HEK293T (cell line): Measurements from ENCODE around the gene RFX4.
A peak's percentile ranks its signal among the peaks of the same experiment; 100 is the strongest.

Source experiments
- CTCF ChIA-PET: fragments of 350-600 bp; formaldehyde crosslinking; extraction: SDS; loops from one replicate; lab custom pipeline; 2021; ENCODE audit warnings: antibody characterized with exemption, inconsistent platforms; lab: Yijun Ruan, JAX
- POLR2A ChIA-PET: fragments of 350-600 bp; formaldehyde crosslinking; extraction: SDS; loops from one replicate; lab custom pipeline; 2020; ENCODE audit warnings: antibody characterized with exemption, inconsistent platforms; lab: Yijun Ruan, JAX
- DNase-seq: peaks from one replicate; pipeline ENCODE4 v3.0.0; 2012; ENCODE audit warnings: mixed read lengths; ENCODE audit errors: extremely low spot score
- ARNT ChIP-seq: fragments of 450-650 bp; IDR thresholded peaks from 2 replicates; pipeline ENCODE4 v1.6.1; 2017; ENCODE audit warnings: mild to moderate bottlenecking
- BHLHE40 ChIP-seq: fragments of 450-650 bp; IDR thresholded peaks from 2 replicates; pipeline ENCODE4 v1.6.1; 2016; ENCODE audit warnings: mild to moderate bottlenecking, moderate library complexity, borderline replicate concordance
- CTBP1 ChIP-seq: fragments of 450-650 bp; IDR thresholded peaks from 2 replicates; pipeline ENCODE4 v1.6.1; 2016; ENCODE audit warnings: borderline replicate concordance
- ELF4 ChIP-seq: fragments of 450-650 bp; IDR thresholded peaks from 2 replicates; pipeline ENCODE4 v1.6.1; 2017; ENCODE audit warnings: antibody characterized with exemption
- FOXA1 ChIP-seq: fragments of 450-650 bp; IDR thresholded peaks from 2 replicates; pipeline ENCODE4 v1.6.1; 2016; ENCODE audit warnings: mild to moderate bottlenecking
- FOXK2 ChIP-seq: fragments of 450-650 bp; IDR thresholded peaks from 2 replicates; pipeline ENCODE4 v1.6.1; 2016; ENCODE audit warnings: mild to moderate bottlenecking
- FOXM1 ChIP-seq: fragments of 450-650 bp; IDR thresholded peaks from 2 replicates; pipeline ENCODE4 v1.6.1; 2017; ENCODE audit warnings: mild to moderate bottlenecking, borderline replicate concordance
- HDGF ChIP-seq: fragments of 450-650 bp; IDR thresholded peaks from 2 replicates; pipeline ENCODE4 v1.6.1; 2017; ENCODE audit warnings: antibody characterized with exemption, borderline replicate concordance
- L3MBTL2 ChIP-seq: fragments of 450-650 bp; conservative IDR thresholded peaks from 2 replicates; pipeline ENCODE4 v1.6.1; 2016; ENCODE audit warnings: mild to moderate bottlenecking
- LEF1 ChIP-seq: fragments of 450-650 bp; IDR thresholded peaks from 2 replicates; pipeline ENCODE4 v1.6.1; 2017; ENCODE audit warnings: mild to moderate bottlenecking, borderline replicate concordance
- NFRKB ChIP-seq: fragments of 450-650 bp; IDR thresholded peaks from 2 replicates; pipeline ENCODE4 v1.6.1; 2016; ENCODE audit warnings: mild to moderate bottlenecking, moderate library complexity
- SP1 ChIP-seq: fragments of 450-650 bp; IDR thresholded peaks from 2 replicates; pipeline ENCODE4 v1.6.1; 2017
- SUZ12 ChIP-seq: fragments of 450-650 bp; IDR thresholded peaks from 2 replicates; pipeline ENCODE4 v1.6.1; 2016; ENCODE audit warnings: mild to moderate bottlenecking
- TARDBP ChIP-seq: fragments of 450-650 bp; IDR thresholded peaks from 2 replicates; pipeline ENCODE4 v1.6.1; 2016
- ZNF384 ChIP-seq: fragments of 450-650 bp; IDR thresholded peaks from 2 replicates; pipeline ENCODE4 v1.6.1; 2016
- TF ChIP-seq, protein P1 (sequence below): fragments of 450-650 bp; IDR thresholded peaks from 2 replicates; pipeline ENCODE4 v1.6.1; 2016

RFX4 gene

DNA sequence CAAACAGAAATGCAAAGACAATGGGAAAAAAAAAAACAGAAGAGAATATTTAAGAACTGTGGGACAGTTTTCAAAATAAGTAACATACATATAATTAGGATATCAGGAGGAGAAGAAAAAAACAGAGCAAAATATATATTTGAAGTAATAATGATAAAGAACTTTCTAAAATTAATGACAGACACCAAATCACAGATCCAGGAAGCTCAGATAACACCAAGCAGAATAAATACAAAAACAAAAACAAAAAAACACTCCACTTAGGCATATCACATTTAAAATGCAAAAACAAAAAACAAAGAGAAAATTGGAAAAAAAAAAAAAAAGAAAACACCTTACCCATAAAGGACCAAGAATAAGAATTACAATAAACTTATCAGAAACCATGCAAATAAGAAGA is 9.6 kb upstream of the RFX4 start:
- DNase-seq: no peak
- POLR2A ChIA-PET: no interaction called here
- no peak for TF ChIP-seq L3MBTL2
- no peak for TF ChIP-seq NFRKB
- no peak for TF ChIP-seq LEF1
- TF ChIP-seq SP1: no peak
- TF ChIP-seq BHLHE40: no peak
- TF ChIP-seq FOXM1: no peak
- TF ChIP-seq ELF4: no peak
- no peak for TF ChIP-seq FOXK2
- TF ChIP-seq SUZ12: no peak
- no peak for TF ChIP-seq FOXA1
- no peak for TF ChIP-seq CTBP1
- TF ChIP-seq, protein P1, sequence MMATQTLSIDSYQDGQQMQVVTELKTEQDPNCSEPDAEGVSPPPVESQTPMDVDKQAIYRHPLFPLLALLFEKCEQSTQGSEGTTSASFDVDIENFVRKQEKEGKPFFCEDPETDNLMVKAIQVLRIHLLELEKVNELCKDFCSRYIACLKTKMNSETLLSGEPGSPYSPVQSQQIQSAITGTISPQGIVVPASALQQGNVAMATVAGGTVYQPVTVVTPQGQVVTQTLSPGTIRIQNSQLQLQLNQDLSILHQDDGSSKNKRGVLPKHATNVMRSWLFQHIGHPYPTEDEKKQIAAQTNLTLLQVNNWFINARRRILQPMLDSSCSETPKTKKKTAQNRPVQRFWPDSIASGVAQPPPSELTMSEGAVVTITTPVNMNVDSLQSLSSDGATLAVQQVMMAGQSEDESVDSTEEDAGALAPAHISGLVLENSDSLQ: no peak
- no peak for TF ChIP-seq TARDBP

DNA sequence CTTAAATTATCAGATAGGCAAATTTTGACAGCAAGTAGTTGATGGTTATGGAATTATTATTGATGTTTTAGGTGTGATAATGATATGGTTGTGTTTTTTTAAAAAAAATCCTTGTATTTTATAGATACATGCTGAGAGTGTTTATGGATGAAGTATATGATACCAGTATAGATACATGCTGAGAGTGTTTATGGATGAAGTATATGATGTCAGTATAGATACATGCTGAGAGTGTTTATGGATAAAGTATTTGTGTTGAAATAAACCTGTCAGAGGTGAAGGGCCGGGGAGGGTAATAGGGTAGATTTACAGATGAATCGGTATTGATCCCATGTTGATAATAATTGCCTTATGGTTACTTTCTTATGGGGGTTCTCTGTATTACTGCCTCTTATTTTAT is 6.0 kb upstream of the RFX4 start:
- CTCF ChIA-PET: no interaction called here
- no peak for DNase-seq
- POLR2A ChIA-PET: no interaction called here
- TF ChIP-seq FOXA1: no peak
- TF ChIP-seq, protein P1: peak; percentile 84
- peak; percentile 88; the same call in 1 of the 2 replicates for TF ChIP-seq CTBP1
- TF ChIP-seq ZNF384: peak; percentile 79; the same call in 1 of the 2 replicates
- no peak for TF ChIP-seq BHLHE40

More for the DNA sequence above, 9.6 kb upstream of the RFX4 start:
- CTCF ChIA-PET: no interaction called here

DNA sequence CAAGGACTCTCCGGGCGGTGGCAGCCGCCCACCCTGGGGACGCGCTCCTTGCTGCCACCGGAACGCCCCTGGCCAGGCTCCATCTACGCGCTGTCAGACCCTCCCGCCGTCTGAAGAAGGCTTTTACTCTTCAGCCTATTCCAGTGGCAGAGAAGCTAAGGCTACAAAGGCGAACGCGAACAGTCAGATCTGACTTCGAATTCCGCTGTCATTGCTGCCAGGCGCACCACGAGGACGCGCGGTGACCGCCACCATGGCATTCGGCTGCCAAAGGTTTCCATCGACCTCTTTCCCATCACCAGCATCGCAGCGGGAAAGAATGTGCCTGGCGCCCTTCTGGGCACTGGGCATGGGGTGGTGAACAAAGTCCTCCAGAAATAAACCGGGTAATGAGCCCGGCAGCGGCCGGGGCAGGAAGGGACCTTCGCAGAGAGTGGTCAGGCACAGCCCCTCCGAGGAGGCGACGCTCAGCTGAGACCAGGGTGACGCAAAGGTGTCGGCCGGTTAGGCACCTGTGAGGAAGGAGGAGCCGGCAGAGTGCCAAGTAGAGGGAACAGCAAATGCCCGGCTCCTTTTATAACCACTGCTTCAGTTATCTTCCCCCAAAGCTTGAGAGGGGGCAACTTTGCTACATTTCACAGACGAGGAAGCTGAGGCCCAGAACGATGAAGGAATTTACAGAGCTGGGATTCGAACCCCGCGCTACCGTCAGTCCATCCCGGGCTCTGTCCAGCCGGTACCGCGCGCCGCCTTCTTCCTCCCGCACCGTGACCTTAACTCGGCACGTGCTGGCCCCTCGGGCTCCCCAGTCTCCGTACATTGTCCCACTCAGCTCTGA is 1.9 kb upstream of the RFX4 start:
- ChIA-PET POLR2A (no interaction called here), CTCF (no interaction called here)
- no peak for DNase-seq
- no peak for TF ChIP-seq FOXM1
- no peak for TF ChIP-seq SP1
- TF ChIP-seq ARNT: no peak
- no peak for TF ChIP-seq L3MBTL2
- TF ChIP-seq NFRKB: no peak
- no peak for TF ChIP-seq BHLHE40
- TF ChIP-seq LEF1: no peak
- TF ChIP-seq FOXA1: no peak
- no peak for TF ChIP-seq FOXK2
- TF ChIP-seq HDGF: no peak
- TF ChIP-seq TARDBP: no peak
- no peak for TF ChIP-seq CTBP1
- TF ChIP-seq SUZ12: no peak
- TF ChIP-seq ELF4: no peak
- TF ChIP-seq, protein P1: no peak
- no peak for TF ChIP-seq ZNF384

DNA sequence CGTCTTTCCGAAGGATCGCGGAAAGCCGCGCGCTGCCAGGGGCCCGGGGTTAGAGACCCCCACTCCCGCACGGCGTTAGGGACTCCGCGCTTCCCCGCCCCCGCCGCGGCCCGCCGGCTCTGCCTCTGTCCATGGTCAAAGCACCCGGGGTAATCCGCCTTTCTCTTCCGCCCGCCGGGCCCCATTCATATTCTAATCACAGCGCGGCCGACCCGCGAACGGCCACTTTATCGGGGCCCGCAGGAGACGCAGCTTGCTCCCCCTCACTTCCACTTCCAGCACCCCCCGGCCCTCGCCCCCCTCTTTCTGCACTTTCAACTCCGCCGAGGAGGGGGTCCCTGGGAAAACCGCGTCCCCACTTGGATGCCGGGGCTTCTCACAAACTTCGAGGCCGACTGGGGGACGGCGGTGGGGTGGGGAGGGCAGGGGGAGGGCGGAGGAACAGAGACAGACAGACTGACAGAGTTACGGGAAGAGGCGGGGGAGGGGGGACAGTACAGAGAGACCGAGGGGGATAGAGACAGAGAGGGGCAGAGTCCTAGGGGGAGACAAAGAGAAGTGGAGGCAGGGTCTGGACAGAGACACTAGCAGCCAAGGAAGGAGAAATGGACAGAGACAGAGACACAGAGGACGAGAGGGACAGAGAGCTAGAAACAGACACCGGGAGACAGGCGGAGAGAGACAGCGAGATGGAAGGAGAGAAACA is 1.1 kb upstream of the RFX4 start:
- TF ChIP-seq ZNF384 (no peak), FOXM1 (no peak), ARNT (no peak), FOXA1 (no peak), LEF1 (no peak), BHLHE40 (no peak), TARDBP (no peak), SP1 (no peak), FOXK2 (no peak)
- TF ChIP-seq, protein P1: no peak
- ChIA-PET CTCF (no interaction called here), POLR2A (no interaction called here)
- DNase-seq: no peak

- ChIA-PET POLR2A (no interaction called here), CTCF (no interaction called here)
- DNase-seq: no peak
- no peak for TF ChIP-seq L3MBTL2
These were observed 584 bp upstream of the RFX4 start for GRCh38 chr12:106582249-106582591.
